ENCODE data around the gene PAPSS2.

Gene PAPSS2

GRCh38 chr10:87753995-87754866 lies 94.6 kb downstream of the PAPSS2 start:
- DNase-seq, result no peak

DNA sequence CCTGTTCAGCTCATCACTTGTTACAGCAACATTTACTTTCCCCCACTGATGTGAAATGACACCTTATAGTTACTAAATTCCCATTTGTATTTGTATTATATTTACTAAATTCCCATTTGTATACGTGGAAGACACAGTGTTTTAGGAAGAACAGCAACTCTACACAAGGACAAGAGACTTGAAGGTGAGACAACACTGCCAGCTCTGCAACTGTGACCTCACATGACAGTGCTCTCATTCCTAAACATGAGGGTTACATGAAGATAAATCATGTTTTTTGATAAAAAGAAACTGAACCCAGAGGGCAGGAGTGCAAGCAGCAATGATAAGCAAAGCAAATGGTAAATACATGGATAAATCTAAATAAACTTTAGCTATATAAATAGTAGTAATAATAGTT lies 98.0 kb downstream of the PAPSS2 start:
- no peak for DNase-seq

GRCh38 chr10:87759551-87759950 lies 99.9 kb downstream of the PAPSS2 start:
- DNase-seq, result no peak

DNA sequence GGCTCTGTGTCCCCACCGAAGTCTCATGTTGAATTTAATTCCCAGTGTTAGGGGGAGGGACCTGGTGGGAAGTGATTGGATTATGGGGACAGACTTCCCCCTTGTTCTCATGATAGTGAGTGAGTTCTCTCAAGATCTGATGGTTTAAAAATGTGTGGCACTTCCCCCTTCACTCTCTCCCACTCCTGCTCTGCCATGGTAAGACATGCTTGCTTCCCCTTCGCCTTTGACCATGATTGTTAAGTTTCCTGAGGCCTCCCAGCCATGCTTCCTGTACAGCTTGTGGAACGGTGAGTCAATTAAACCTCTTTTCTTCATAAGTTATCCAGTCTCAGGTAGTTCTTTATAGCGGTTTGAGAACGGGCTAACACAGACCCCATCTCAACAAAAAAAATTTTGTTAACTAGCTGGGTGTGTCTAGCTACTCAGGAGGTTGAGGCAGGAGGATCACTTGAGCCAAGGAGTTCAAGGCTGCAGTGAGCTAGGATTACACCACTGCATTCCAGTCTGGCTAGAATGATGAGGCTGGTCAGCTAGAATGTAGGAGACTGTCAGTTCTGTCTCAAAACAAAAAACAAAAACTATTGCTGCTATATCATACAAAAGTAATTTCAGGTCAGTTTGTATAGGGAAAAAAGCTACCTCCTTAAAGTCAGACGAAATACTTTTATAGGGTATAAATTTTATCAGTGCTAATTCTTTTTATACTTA lies 100.7 kb downstream of the PAPSS2 start:
- no peak for DNase-seq

DNA sequence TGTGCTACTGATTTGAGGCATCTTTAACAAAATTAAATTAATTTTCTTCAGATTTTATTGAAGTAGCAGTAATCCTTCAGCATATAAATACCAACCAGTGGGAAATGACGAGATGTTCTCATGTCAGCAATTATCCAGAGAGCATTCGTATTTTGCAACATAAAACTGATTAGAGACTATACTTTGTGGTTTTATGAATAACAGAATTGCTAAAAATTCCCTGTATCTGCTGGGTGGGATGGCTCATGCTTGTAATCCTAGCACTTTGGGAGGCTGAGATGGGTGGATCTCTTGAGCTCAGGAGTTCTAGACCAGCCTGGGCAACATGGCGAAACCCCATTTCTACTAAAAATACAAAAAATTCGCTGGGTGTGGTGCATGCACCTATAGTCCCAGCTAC lies 101.5 kb downstream of the PAPSS2 start:
- DNase-seq, result no peak

GRCh38 chr10:87761892-87762291 lies 102.2 kb downstream of the PAPSS2 start:
- peak; percentile 27 for DNase-seq

DNA sequence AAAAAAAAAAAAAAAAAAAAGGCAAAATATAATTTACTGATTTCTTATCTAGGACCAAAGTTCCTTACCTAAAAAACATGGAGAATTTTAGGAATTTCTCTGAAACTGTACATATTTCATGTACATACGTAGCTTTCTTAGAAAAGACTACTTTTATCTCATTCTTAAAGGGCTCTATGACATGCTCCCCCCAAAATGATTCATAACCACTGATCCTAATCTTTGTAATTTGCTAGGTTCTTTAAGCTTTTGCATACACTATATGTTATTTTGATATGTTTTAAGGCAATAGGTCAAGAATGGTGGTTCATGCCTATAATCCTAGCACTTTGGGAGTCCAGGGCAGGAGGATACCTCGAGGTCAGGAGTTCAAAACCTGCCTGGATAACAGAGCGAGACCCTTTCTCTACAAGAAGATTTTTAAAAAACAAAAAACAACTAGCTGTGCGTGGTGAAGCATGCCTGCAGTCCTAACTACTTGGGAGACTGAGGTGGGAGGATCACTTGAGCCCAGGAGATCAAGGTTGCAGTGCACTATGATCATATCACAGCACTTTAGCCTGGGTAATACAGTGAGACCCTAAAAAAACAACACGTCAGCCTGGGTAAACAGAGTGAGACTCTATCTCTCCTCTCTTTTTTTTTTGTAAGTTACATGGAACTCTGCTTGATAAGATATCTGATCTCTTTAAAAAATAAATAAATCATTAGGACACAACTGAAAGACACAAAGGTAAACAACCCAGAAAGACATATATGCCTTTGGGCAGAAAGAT lies 103.6 kb downstream of the PAPSS2 start:
- DNase-seq, result no peak

- DNase-seq, result no peak
These were observed 104.6 kb downstream of the PAPSS2 start for GRCh38 chr10:87764072-87764934.

DNA sequence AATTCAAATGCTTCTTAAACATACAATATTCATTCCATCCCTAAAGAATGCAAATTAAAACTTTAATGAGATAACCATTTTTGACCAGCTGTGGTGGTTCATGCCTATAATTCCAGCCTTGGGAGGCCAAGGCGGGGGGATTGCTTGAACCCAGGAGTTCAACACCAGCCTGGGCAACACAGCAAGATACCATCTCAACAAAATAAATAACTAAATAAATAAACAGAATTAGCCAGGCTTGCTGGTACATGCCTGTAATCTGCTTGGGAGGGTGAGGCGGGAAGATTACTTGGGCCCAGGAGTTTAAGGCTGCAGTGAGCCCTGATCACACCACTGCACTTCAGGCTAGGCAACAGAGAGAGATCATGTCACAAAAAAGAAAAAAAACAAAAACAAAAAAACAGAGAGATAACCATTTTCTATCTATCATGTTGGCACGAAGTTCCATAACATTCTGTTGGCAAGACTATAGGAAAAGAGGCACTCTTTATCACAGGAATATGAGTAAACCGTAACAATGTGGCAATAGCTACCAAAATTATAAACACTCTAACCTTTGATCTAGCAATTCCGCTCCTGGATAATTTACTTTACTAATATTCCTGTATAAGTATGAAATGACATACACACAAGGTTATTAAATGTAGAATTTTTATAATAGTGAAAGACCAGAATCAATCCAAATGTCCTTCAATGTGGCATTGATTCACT lies 106.1 kb downstream of the PAPSS2 start:
- no peak for DNase-seq

- DNase-seq, result no peak
These were observed 107.6 kb downstream of the PAPSS2 start for GRCh38 chr10:87767253-87767652.

- no peak for DNase-seq
These were observed 112.3 kb downstream of the PAPSS2 start for GRCh38 chr10:87771871-87772500.

DNA sequence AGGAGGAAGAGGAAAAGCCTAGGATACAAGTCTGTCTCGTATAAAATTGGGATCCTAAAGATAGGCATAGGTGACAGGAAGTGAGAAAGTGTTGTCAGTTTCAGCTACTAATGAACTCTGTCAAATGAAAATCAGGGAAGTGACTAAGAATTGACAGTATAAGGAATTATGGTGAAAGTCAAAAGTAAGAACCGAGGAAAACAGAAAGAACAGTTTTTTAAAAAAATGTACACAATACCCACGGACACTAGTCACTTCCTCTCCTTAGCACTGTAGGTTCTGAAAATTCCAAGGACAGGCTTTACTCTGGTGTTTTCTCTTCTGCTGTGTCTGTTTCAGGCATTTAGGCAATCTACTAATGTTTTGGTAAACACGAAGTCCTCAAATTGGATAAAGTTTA lies 116.1 kb downstream of the PAPSS2 start:
- no peak for DNase-seq

GRCh38 chr10:87776328-87776727 lies 116.7 kb downstream of the PAPSS2 start:
- DNase-seq, result no peak

DNA sequence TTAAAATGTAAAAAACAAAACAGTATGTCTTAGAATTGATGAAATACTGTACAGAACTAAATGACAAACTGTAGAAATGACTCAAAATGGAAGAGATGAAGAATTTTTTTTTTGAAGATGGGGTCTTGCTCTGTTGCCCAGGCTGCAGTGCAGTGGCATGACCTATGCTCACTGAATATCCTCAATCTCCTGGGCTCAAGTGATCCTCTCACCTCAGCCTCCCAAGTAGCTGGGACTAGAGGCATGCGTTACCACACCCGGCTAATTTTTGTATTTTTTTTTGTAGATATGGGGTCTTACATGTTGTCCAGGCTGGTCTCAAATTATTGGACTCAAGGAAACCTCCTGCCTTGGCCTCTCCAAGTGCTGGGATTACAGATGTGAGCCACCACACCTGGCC lies 121.9 kb downstream of the PAPSS2 start:
- DNase-seq, result no peak

GRCh38 chr10:87782721-87783120 lies 123.0 kb downstream of the PAPSS2 start:
- DNase-seq, result no peak

DNA sequence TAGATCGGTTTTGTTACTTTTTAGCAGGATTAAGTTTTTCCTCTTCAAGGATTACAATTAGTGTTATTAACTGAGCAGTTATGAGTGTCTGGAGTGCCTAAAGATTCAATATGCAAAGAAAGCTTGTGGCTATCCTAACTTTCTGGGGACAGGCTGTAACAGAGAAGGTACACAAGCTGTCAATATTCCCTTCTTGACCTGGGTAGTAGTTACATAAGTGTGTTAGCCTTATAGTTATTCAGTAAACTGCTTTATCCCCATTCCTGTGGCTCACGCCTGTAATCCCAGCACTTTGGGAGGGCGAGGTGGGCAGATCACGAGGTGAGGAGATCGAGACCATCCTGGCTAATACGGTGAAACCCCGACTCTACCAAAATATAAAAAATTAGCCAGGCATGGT lies 126.7 kb downstream of the PAPSS2 start:
- DNase-seq, result no peak

GRCh38 chr10:87790185-87790584 lies 130.5 kb downstream of the PAPSS2 start:
- no peak for DNase-seq

GRCh38 chr10:87794285-87794684 lies 134.6 kb downstream of the PAPSS2 start:
- DNase-seq, result no peak
